Right ventricle myocardium inferior (tissue), 1 donor: ENCODE measurements around the gene ERF. TPM values are rescaled to one million over a fixed set of nuclear protein-coding genes. Genes with fewer than 3 reads are reported as not detected.

Experiments used
- ATAC-seq: fragments of 200-7000 bp; cut with Tn5 transposase; one replicate; pipeline ENCODE4 v1.9.1; 2020; ENCODE audit warnings: mild to moderate bottlenecking, moderate library complexity
- DNase-seq: peaks from one replicate; pipeline ENCODE4 v3.0.0; 2021; ENCODE audit errors: missing footprints
- intact Hi-C: fragments of 100-400 bp; cut with DNase I; formaldehyde crosslinking; loops from one replicate; pipeline ENCODE4 v1.11.0; 2022
- total RNA-seq: library from RNA; stranded (reverse); fragmentation: NEBNext Ultra II Directional; extraction: Animal tissue kit (Norgen Biotek cat#: 25700); gene quantifications from one replicate; pipeline ENCODE4 v1.2.1, GENCODE V29; 2021
- donor health status: DM: no; HTN: yes; CAD: no; lungs with severe emphysema.

The ERF gene
- total RNA-seq, 1 donor from 2014 or later: 44.4 TPM

- DNase-seq (peak; percentile 15), ATAC-seq (no peak)
- intact Hi-C loops: no loop called here
Measured at GRCh38 chr19:42279155-42279901, 24.4 kb upstream of the ERF start.

- DNase-seq (peak; percentile 67), ATAC-seq (no peak)
- intact Hi-C loops: no loop called here
Measured at GRCh38 chr19:42278452-42279154, 23.7 kb upstream of the ERF start.

DNA sequence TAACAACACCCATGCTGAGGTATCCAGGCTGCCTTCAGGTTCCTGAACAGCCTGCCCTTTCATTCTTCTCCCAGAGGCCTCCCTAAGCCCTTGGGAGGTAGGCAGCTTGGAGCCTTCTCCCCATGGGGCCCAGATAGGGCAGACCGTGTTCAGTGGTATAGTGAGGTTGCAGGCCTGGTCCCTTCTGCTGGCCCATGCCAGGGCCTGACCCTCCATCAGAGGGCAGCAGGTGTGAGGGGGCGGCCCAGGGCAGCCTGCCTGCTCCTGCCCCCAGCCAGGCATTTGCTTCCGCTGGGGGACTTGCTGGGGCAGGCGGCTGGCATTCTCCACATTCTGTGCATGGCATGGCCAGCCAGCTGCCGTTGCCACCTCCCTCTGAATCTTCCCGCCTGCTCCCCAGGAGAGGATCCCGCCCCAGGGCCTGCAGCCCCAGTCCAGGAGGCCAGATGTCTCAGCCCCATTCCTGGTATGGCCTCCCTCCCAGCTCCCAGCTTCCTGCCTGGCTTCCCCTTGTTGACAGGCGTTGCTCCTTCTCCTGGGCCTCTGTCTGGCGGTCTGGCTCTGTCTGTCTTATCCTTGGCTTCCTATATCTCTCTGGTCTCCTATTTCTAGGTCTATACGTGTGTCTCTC lies 23.0 kb upstream of the ERF start:
- DNase-seq (peak; percentile 33), ATAC-seq (no peak)
- intact Hi-C loops: no loop called here

- DNase-seq: peak; percentile 37
- intact Hi-C loops: no loop called here
- no peak for ATAC-seq
Measured at GRCh38 chr19:42276821-42277220, 21.9 kb upstream of the ERF start.

GRCh38 chr19:42276284-42276683 lies 21.4 kb upstream of the ERF start:
- ATAC-seq (no peak), DNase-seq (peak; percentile 65)
- intact Hi-C loops: no loop called here

DNA sequence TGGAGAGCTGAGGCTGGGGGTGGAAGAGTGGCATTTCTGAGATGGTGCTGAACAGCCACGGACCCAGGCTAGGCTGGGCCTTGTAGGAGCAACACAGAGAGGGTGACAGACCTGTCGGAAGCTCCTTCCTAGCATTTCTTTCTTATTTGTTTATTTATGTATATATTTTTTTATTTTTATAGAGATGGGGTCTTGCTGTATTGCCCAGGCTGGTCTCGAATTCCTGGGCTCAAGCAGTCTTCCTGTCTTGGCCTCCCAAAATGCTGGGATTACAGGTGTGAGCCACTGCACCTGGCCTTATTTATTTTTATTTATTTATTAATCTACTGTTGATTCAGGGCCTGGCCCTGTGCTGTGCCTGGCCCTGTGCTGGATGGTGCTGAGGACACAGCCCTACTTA lies 20.6 kb upstream of the ERF start:
- no peak for ATAC-seq
- intact Hi-C loops: no loop called here
- DNase-seq: peak; percentile 51

DNA sequence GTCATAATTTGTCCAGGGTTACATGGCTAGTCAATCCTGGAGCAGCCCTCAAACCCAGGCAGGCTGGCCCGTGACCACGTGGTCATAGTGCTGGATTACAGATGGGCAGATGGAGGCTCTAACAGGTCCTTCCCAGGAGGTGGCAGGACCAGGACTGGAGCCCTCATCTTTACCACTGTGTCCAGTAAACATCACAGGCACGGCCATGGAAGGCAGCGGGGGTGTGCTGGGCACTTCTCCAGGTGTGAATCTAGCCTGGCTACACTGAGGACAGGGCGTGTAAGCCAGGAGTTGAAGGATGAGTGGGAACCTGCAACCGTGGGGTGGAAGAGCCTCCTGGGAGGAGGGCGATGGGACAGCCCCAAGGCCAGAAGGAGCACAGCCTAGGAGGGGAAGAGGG lies 20.2 kb upstream of the ERF start:
- DNase-seq: peak; percentile 28
- no peak for ATAC-seq
- intact Hi-C loops: no loop called here

- ATAC-seq (no peak), DNase-seq (peak; percentile 31)
- intact Hi-C loops: no loop called here
Measured at GRCh38 chr19:42274065-42274682, 19.2 kb upstream of the ERF start.

- ATAC-seq (no peak), DNase-seq (peak; percentile 34)
- intact Hi-C loops: no loop called here
Measured at GRCh38 chr19:42273407-42274064, 18.6 kb upstream of the ERF start.

DNA sequence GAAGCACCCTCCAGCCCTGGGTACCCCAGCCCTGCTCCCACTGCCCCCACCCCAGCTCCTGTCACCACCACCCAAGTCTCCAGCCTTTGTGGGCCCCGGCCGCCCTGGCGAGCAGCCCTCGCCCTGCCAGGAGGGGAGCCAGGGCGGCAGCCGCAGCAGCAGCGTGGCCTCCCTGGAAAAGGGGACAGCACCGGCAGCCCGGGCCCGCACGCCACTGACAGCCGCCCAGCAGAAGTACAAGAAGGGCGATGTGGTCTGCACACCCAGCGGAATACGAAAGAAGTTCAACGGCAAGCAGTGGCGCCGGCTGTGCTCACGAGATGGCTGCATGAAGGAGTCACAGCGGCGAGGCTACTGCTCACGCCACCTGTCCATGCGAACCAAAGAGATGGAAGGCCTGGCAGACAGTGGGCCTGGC lies 18.1 kb upstream of the ERF start:
- DNase-seq: peak; percentile 54
- intact Hi-C loops: no loop called here
- no peak for ATAC-seq

GRCh38 chr19:42272535-42272897 lies 17.6 kb upstream of the ERF start:
- ATAC-seq (no peak), DNase-seq (peak; percentile 55)
- intact Hi-C loops: no loop called here

DNA sequence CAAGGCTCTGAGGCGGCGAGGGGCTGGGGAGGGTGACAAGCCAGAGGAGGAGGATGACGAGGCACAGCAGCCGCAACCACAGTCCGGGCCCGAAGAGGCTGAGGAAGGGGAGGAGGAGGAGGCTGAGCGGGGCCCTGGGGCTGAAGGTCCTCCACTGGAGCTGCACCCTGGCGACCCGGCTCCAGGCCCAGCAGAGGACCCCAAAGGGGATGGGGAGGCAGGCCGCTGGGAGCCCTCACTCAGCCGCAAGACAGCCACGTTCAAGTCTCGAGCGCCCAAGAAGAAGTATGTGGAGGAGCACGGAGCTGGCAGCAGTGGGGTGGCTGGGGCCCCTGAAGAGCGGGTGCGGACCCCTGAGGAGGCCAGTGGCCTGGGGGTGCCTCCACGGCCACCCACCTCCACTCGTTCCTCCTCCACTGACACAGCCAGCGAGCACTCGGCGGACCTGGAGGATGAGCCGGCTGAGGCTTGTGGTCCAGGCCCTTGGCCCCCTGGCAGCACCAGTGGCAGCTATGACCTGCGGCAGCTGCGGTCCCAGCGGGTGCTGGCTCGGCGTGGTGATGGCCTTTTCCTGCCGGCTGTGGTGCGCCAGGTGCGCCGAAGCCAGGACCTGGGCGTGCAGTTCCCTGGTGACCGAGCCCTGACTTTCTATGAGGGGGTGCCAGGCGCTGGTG lies 17.1 kb upstream of the ERF start:
- intact Hi-C loops: no loop called here
- no peak for DNase-seq
- ATAC-seq: no peak

GRCh38 chr19:42271045-42271419 lies 16.1 kb upstream of the ERF start:
- intact Hi-C loops: no loop called here
- DNase-seq (no peak), ATAC-seq (no peak)

DNA sequence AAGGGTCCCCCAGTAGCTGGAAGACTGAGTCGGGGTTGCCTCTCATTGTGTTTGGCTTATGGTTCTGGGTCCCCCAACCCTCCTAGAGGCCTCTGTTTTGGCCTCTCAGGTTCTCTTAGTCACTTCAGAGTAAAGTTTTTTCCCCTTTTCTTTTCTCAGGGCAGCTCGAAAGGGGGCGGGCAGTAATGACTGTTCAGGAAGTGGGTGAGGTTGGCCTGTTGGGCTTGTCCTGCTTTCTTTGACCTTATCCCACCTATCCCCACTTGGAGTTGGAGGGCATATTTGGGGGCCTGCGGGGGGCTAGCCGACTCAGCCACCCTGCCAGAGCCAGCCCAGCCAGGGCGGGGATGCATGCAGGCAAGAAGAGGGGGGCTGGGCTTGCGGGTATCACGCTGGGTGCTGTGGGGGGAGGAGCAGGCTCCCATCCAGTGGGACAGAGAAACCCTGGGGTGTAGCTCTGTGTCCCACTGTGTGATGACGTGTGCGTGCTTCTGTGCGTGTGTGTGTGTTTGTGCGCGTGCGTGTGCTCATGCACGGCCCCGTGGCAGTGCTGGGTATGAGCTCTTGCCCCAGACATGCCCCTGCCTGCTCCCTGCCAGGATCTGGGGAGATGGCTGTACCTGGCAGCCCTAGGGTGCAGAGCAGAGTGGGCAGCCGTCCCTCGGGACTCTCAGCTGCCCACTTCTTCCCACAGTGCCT lies 15.6 kb upstream of the ERF start:
- ATAC-seq (no peak), DNase-seq (no peak)
- intact Hi-C loops: no loop called here

GRCh38 chr19:42269478-42270345 lies 14.8 kb upstream of the ERF start:
- intact Hi-C loops: loop anchor here (2.0 kb wide), 2 partner anchors 15 to 25 kb away; partner anchors contain the start of gene ERF
- no peak for ATAC-seq
- DNase-seq: no peak

GRCh38 chr19:42268704-42269477 lies 14.0 kb upstream of the ERF start, which contains the start of gene CIC:
Gene CIC (plus strand): TSS chr19:42269252. CDS start chr19:42271784, 2,532 bp downstream.
- peak; percentile 93 for ATAC-seq
- intact Hi-C loops: loop anchor here (2.0 kb wide), 2 partner anchors 14 to 24 kb away; partner anchors contain the start of gene ERF
- peak; percentile 99 for DNase-seq
